ENCODE measurements around the gene COLGALT1. TPM values are rescaled to one million over a fixed set of nuclear protein-coding genes. Genes with fewer than 3 reads are reported as not detected.

COLGALT1 gene
- total RNA-seq, 1 experiment from 2014 or later, result 48.5 TPM

- Histone ChIP-seq H2AFZ (ENCODE audit: low read length) (no peak overlapping the region), H3K4ac (ENCODE audit: low read depth, low read length) (no peak overlapping the region), H3K9ac (ENCODE audit: extremely low read depth, insufficient read length, low read length) (no peak overlapping the region), H4K91ac (ENCODE audit: insufficient read length, low read depth, low read length) (no peak overlapping the region), H2BK5ac (ENCODE audit: insufficient read length, low read length) (no peak overlapping the region), H4K20me1 (ENCODE audit: control insufficient read depth, insufficient read depth, insufficient read length) (peaks cover 2% of the 10 kb centered on the region), H3K18ac (ENCODE audit: insufficient read length, low read depth, low read length) (no peak overlapping the region), H3K9me3 (ENCODE audit: control insufficient read depth, low read depth, low read length) (no peaks in the 10 kb centered on the region), H3K23ac (ENCODE audit: insufficient read length, low read depth, low read length) (no peak overlapping the region), H3K79me1 (ENCODE audit: insufficient read depth, low read depth, low read length, poor library complexity, severe bottlenecking) (no peaks in the 10 kb centered on the region), H2BK12ac (ENCODE audit: insufficient read length, low read depth, low read length) (no peak overlapping the region), H2AK5ac (ENCODE audit: insufficient read length, low read length) (no peak overlapping the region), H3K14ac (ENCODE audit: insufficient read depth, low read length) (no peak overlapping the region), H3K4me1 (ENCODE audit: insufficient read depth, low read length) (no peaks in the 10 kb centered on the region), H3K4me2 (ENCODE audit: insufficient read depth, insufficient read length, low read length) (no peak overlapping the region), H3K56ac (ENCODE audit: insufficient read length, low read depth, low read length) (no peak overlapping the region), H2BK120ac (ENCODE audit: low read depth, low read length, poor library complexity, severe bottlenecking) (no peak overlapping the region), H2BK20ac (ENCODE audit: low read depth, low read length, poor library complexity, severe bottlenecking) (no peak overlapping the region), H3K27me3 (ENCODE audit: insufficient read depth, low read length) (no peaks in the 10 kb centered on the region), H2BK15ac (ENCODE audit: low read depth, low read length) (no peak overlapping the region), H3K79me2 (ENCODE audit: insufficient read depth, low read length) (no peaks in the 10 kb centered on the region), H4K5ac (ENCODE audit: insufficient read length, low read depth, low read length) (no peak overlapping the region), H3K23me2 (ENCODE audit: insufficient read length, low read depth, low read length, poor library complexity, severe bottlenecking) (no peaks in the 10 kb centered on the region), H4K8ac (replicated peaks; ENCODE audit: insufficient read length, low read depth, low read length) (no peak overlapping the region), H3K27ac (ENCODE audit: insufficient read length, low read depth, low read length) (no peak overlapping the region), H3T11ph (ENCODE audit: low read length) (no peak overlapping the region)
- H3K9me3 Mint-ChIP-seq, result no peaks in the 10 kb centered on the region; a peak in 1 of 5 replicates
- H3K4me3 Mint-ChIP-seq, result no peak overlapping the region
- TF ChIP-seq CTCF (conservative IDR thresholded peaks at IDR 0.05), result no peak
- DNase-seq, result no peak
- H3K4me1 Mint-ChIP-seq, result peaks cover 0 to 2% of the 10 kb centered on the region in 2 experiments; a peak in 1 of 4 replicates
- 0 out of 2 replicates have a peak, but pooled peaks cover 2% of the 10 kb centered on the region for H3K27me3 Mint-ChIP-seq (ENCODE audit: low read depth)
- WGBS (ENCODE audit: extremely low coverage, insufficient read length, low lambda C conversion rate), result no CpG with 5 or more reads among the region's 31 CpGs
- peaks cover 29 to 44% (median 38%) of the 10 kb centered on the region in 3 experiments for H3K36me3 Mint-ChIP-seq (ENCODE audit: insufficient read depth in 1 of 3, low read depth in 3 of 3)
- H3K27ac Mint-ChIP-seq, result peak overlapping the region in 1 of 3 experiments; percentile 85; a peak in 1 of 7 replicates
Measured at GRCh38 chr19:17623224-17623935, 67.9 kb downstream of the COLGALT1 start.
